ENCODE results near the gene FBXO21. TPM values are rescaled to one million over a fixed set of nuclear protein-coding genes. Genes with fewer than 3 reads are reported as not detected.

Gene FBXO21
- total and polyA plus RNA-seq, 2 donors (not counting 1 experiment from before 2014, with no cell fraction given): 31.3 to 81.3 TPM

GRCh38 chr12:117218149-117218548 is 27.9 kb upstream of the FBXO21 start:
- H2AFZ ChIP-seq (ENCODE audit: low read length): no peak overlapping the region
- no peak overlapping the region for H3K4me2 ChIP-seq (ENCODE audit: extremely low read depth, insufficient read depth, low read length)
- H3K79me2 ChIP-seq (ENCODE audit: control insufficient read depth, insufficient read depth, low read length): no peaks in the 10 kb centered on the region
- no peak for DNase-seq (ENCODE audit: low read depth in 2 of 2)
- H3K4me1 ChIP-seq (ENCODE audit: control insufficient read depth, extremely low read depth, insufficient read depth, low read length): no peaks in the 10 kb centered on the region
- no peaks in the 10 kb centered on the region for H3K36me3 ChIP-seq (ENCODE audit: control insufficient read depth, insufficient read depth, low read length)
- H3K27me3 ChIP-seq (ENCODE audit: control insufficient read depth, insufficient read depth, low read length): no peaks in the 10 kb centered on the region
- no peaks in the 10 kb centered on the region for H3K9me3 ChIP-seq (ENCODE audit: control insufficient read depth, insufficient read depth, low read depth, low read length)
- H3K27ac ChIP-seq (ENCODE audit: insufficient read depth, low read length): no peak overlapping the region
- TF ChIP-seq EZH2 (IDR thresholded peaks at IDR 0.05; ENCODE audit: low read length, missing control alignments) (no peak), CTCF (conservative IDR thresholded peaks at IDR 0.05 in 1 of 2, IDR thresholded peaks at IDR 0.05 in 1 of 2; ENCODE audit: low read depth in 1 of 2, low read length in 2 of 2) (no peak)
- no peak overlapping the region for H3K4me3 ChIP-seq (replicated peaks in 1 of 4; ENCODE audit: control extremely low read depth in 1 of 4, insufficient read depth in 1 of 4, low read depth in 3 of 4, low read length in 4 of 4)
- H4K20me1 ChIP-seq (ENCODE audit: control insufficient read depth, extremely low read depth, insufficient read depth, low read length): no peaks in the 10 kb centered on the region
- no peak overlapping the region for H3K9ac ChIP-seq (ENCODE audit: insufficient read depth, low read length)

GRCh38 chr12:117216686-117217085 is 26.4 kb upstream of the FBXO21 start:
- Histone ChIP-seq H3K27me3 (ENCODE audit: control insufficient read depth, insufficient read depth, low read length) (no peaks in the 10 kb centered on the region), H3K4me3 (replicated peaks in 1 of 4; ENCODE audit: control extremely low read depth in 1 of 4, insufficient read depth in 1 of 4, low read depth in 3 of 4, low read length in 4 of 4) (no peak overlapping the region), H3K4me2 (ENCODE audit: extremely low read depth, insufficient read depth, low read length) (no peak overlapping the region), H3K9me3 (ENCODE audit: control insufficient read depth, insufficient read depth, low read depth, low read length) (no peaks in the 10 kb centered on the region), H3K9ac (ENCODE audit: insufficient read depth, low read length) (no peak overlapping the region), H3K79me2 (ENCODE audit: control insufficient read depth, insufficient read depth, low read length) (no peaks in the 10 kb centered on the region), H3K4me1 (ENCODE audit: control insufficient read depth, extremely low read depth, insufficient read depth, low read length) (no peaks in the 10 kb centered on the region), H3K27ac (ENCODE audit: insufficient read depth, low read length) (no peak overlapping the region), H2AFZ (ENCODE audit: low read length) (no peak overlapping the region), H3K36me3 (ENCODE audit: control insufficient read depth, insufficient read depth, low read length) (no peaks in the 10 kb centered on the region), H4K20me1 (ENCODE audit: control insufficient read depth, extremely low read depth, insufficient read depth, low read length) (no peaks in the 10 kb centered on the region)
- TF ChIP-seq EZH2 (IDR thresholded peaks at IDR 0.05; ENCODE audit: low read length, missing control alignments) (no peak), CTCF (conservative IDR thresholded peaks at IDR 0.05 in 1 of 2, IDR thresholded peaks at IDR 0.05 in 1 of 2; ENCODE audit: low read depth in 1 of 2, low read length in 2 of 2) (no peak)
- DNase-seq (ENCODE audit: low read depth in 2 of 2): no peak

GRCh38 chr12:117214797-117215196 is 24.5 kb upstream of the FBXO21 start:
- TF ChIP-seq CTCF (conservative IDR thresholded peaks at IDR 0.05 in 1 of 2, IDR thresholded peaks at IDR 0.05 in 1 of 2; ENCODE audit: low read depth in 1 of 2, low read length in 2 of 2): no peak
- TF ChIP-seq EZH2 (IDR thresholded peaks at IDR 0.05; ENCODE audit: low read length, missing control alignments): no peak
- Histone ChIP-seq H3K4me2 (ENCODE audit: extremely low read depth, insufficient read depth, low read length) (no peak overlapping the region), H3K4me3 (replicated peaks in 1 of 4; ENCODE audit: control extremely low read depth in 1 of 4, insufficient read depth in 1 of 4, low read depth in 3 of 4, low read length in 4 of 4) (no peak overlapping the region), H3K27me3 (ENCODE audit: control insufficient read depth, insufficient read depth, low read length) (no peaks in the 10 kb centered on the region), H3K9me3 (ENCODE audit: control insufficient read depth, insufficient read depth, low read depth, low read length) (no peaks in the 10 kb centered on the region), H3K27ac (ENCODE audit: insufficient read depth, low read length) (no peak overlapping the region), H3K36me3 (ENCODE audit: control insufficient read depth, insufficient read depth, low read length) (no peaks in the 10 kb centered on the region), H4K20me1 (ENCODE audit: control insufficient read depth, extremely low read depth, insufficient read depth, low read length) (no peaks in the 10 kb centered on the region), H3K9ac (ENCODE audit: insufficient read depth, low read length) (no peak overlapping the region), H3K4me1 (ENCODE audit: control insufficient read depth, extremely low read depth, insufficient read depth, low read length) (no peaks in the 10 kb centered on the region), H2AFZ (ENCODE audit: low read length) (no peak overlapping the region), H3K79me2 (ENCODE audit: control insufficient read depth, insufficient read depth, low read length) (no peaks in the 10 kb centered on the region)
- DNase-seq (ENCODE audit: low read depth in 2 of 2): no peak
